Measurements from ENCODE around the gene ATP1A4.

DNA sequence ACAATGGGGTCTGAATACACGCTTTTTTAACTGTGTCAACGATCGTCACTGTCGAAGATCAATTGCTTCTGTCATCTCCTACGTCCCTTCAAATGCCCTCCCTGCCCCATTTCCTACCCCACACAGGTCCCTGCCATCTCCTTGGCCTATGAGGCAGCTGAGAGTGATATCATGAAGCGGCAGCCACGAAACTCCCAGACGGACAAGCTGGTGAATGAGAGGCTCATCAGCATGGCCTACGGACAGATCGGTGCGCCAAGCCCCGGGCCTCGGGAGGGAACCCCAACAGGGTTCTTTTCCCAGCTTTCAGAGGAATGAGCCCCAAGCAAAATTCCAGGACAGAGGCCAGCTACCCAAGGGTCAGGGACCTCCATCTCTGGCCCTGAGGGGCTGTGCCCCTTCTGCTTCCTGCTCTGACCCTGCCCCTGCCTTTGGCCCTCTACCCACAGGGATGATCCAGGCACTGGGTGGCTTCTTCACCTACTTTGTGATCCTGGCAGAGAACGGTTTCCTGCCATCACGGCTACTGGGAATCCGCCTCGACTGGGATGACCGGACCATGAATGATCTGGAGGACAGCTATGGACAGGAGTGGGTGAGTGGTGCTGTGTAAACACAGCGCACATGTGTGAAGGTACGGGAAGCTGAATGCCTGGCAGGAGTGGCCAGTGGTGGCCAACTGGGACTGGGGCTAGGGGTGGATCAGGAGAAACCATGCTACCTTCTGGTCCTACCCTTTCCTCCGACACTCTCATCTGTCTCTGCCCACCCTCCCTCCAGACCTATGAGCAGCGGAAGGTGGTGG is 15.1 kb upstream of the ATP1A4 start:
- TF ChIP-seq, protein P1, sequence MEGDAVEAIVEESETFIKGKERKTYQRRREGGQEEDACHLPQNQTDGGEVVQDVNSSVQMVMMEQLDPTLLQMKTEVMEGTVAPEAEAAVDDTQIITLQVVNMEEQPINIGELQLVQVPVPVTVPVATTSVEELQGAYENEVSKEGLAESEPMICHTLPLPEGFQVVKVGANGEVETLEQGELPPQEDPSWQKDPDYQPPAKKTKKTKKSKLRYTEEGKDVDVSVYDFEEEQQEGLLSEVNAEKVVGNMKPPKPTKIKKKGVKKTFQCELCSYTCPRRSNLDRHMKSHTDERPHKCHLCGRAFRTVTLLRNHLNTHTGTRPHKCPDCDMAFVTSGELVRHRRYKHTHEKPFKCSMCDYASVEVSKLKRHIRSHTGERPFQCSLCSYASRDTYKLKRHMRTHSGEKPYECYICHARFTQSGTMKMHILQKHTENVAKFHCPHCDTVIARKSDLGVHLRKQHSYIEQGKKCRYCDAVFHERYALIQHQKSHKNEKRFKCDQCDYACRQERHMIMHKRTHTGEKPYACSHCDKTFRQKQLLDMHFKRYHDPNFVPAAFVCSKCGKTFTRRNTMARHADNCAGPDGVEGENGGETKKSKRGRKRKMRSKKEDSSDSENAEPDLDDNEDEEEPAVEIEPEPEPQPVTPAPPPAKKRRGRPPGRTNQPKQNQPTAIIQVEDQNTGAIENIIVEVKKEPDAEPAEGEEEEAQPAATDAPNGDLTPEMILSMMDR (IDR thresholded peaks at IDR 0.05) = no peak
- no peak for TF ChIP-seq POLR2A (IDR thresholded peaks at IDR 0.05)
- TF ChIP-seq EP300 (IDR thresholded peaks at IDR 0.05) = no peak
- no peak for TF ChIP-seq POLR2AphosphoS5 (IDR thresholded peaks at IDR 0.05)

Measured in sigmoid colon (tissue), 4 donors.